HepG2 (cell line): ENCODE measurements around the gene NME1. TPM values are rescaled to one million over a fixed set of nuclear protein-coding genes. Genes with fewer than 3 reads are reported as not detected.
A peak's percentile ranks its signal among the peaks of the same experiment; 100 is the strongest.

ENCODE experiments used
- AGO2 ChIP-seq: fragments of 200-400 bp; formaldehyde crosslinking; optimal IDR thresholded peaks from 2 replicates; pipeline ENCODE3; 2017; ENCODE audit warnings: mild to moderate bottlenecking, low read depth, low read length, moderate library complexity
- HNRNPK ChIP-seq: fragments of 200-400 bp; formaldehyde crosslinking; IDR thresholded peaks from 2 replicates; pipeline ENCODE4 v1.6.1; 2018; ENCODE audit warnings: low read length, low read depth, moderate library complexity, mild to moderate bottlenecking; ENCODE audit not compliant: poor library complexity, severe bottlenecking
- MED13 ChIP-seq: sonication (generic); formaldehyde crosslinking; IDR thresholded peaks from 2 replicates; pipeline ENCODE4 v1.5.0; 2020; ENCODE audit warnings: missing genetic modification reagents
- MTA1 ChIP-seq: sonication (generic); formaldehyde crosslinking; IDR thresholded peaks from 2 replicates; pipeline ENCODE4 v1.4.0; 2020; ENCODE audit warnings: missing genetic modification reagents, mild to moderate bottlenecking, borderline replicate concordance
- RFX3 ChIP-seq: IDR thresholded peaks from 2 replicates; pipeline ENCODE4 v1.6.1; 2016; ENCODE audit warnings: missing biosample characterization, missing genetic modification reagents
- ZMYM3 ChIP-seq: sonication (generic); formaldehyde crosslinking; IDR thresholded peaks from 2 replicates; pipeline ENCODE4 v1.5.1; 2020; ENCODE audit warnings: mild to moderate bottlenecking, missing genetic modification reagents
- ZNF484 ChIP-seq: sonication (generic); formaldehyde crosslinking; IDR thresholded peaks from 2 replicates; pipeline ENCODE4 v1.5.1; 2020; ENCODE audit warnings: mild to moderate bottlenecking, low read depth, missing genetic modification reagents, borderline replicate concordance
- ZNF570 ChIP-seq: sonication (generic); formaldehyde crosslinking; IDR thresholded peaks from 2 replicates; pipeline ENCODE4 v1.4.0; 2020; ENCODE audit warnings: mild to moderate bottlenecking, missing genetic modification reagents, borderline replicate concordance
- ZNF678 ChIP-seq: sonication (generic); formaldehyde crosslinking; IDR thresholded peaks from 2 replicates; pipeline ENCODE4 v1.4.0; 2020; ENCODE audit warnings: mild to moderate bottlenecking, missing genetic modification reagents
- polyA plus RNA-seq, 8 experiments: library from polyadenylated mRNA; depleted of rRNA in 3 of 8; stranded (reverse) in 7 of 8; unstranded in 1 of 8; fragments of >200 nt; fragmentation: Illumina TruSeq in 4 of 8; extraction: Trizol in 4 of 8; gene quantifications; 2 replicates each; pipeline versions ENCODE4 v1.2.1 to v1.2.3, GENCODE V29; 2011 to 2016; ENCODE audit warnings: low read depth in 4 of 8, missing spikeins in 1 of 8, mixed read lengths in 1 of 8; ENCODE audit not compliant: insufficient read depth in 1 of 8
- total RNA-seq, 5 experiments: library from RNA; depleted of rRNA; stranded (reverse); fragments of >200 nt; fragmentation: Illumina TruSeq; extraction: Trizol; gene quantifications; 2 replicates each; pipeline ENCODE4 v1.2.3, GENCODE V29; 2016; ENCODE audit warnings: low read depth in 1 of 5
- TF ChIP-seq, protein P1 (sequence below): sonication (generic); formaldehyde crosslinking; IDR thresholded peaks from 2 replicates; pipeline ENCODE4 v1.5.1; 2020; ENCODE audit warnings: mild to moderate bottlenecking, missing genetic modification reagents
- TF ChIP-seq, protein P2 (sequence below): sonication (generic); formaldehyde crosslinking; IDR thresholded peaks from 2 replicates; pipeline ENCODE4 v1.9.0; 2021; ENCODE audit warnings: mild to moderate bottlenecking, missing genetic modification reagents
- TF ChIP-seq, protein P3 (sequence below): sonication (generic); formaldehyde crosslinking; IDR thresholded peaks from 2 replicates; pipeline ENCODE4 v1.5.0; 2020; ENCODE audit warnings: mild to moderate bottlenecking, missing genetic modification reagents, borderline replicate concordance
- TF ChIP-seq, protein P4 (sequence below): sonication (generic); formaldehyde crosslinking; IDR thresholded peaks from 2 replicates; pipeline ENCODE4 v1.4.0; 2020; ENCODE audit warnings: mild to moderate bottlenecking, missing genetic modification reagents

NME1 gene
- total and polyA plus RNA-seq, 2 of the 13 experiments (the other 11 are each of a cell fraction or from before 2014, with no cell fraction given) = 295 to 516 TPM

GRCh38 chr17:51166198-51166986, 13.0 kb downstream of the NME1 start, which contains the start of gene NME2 (continued):
- TF ChIP-seq, protein P1, sequence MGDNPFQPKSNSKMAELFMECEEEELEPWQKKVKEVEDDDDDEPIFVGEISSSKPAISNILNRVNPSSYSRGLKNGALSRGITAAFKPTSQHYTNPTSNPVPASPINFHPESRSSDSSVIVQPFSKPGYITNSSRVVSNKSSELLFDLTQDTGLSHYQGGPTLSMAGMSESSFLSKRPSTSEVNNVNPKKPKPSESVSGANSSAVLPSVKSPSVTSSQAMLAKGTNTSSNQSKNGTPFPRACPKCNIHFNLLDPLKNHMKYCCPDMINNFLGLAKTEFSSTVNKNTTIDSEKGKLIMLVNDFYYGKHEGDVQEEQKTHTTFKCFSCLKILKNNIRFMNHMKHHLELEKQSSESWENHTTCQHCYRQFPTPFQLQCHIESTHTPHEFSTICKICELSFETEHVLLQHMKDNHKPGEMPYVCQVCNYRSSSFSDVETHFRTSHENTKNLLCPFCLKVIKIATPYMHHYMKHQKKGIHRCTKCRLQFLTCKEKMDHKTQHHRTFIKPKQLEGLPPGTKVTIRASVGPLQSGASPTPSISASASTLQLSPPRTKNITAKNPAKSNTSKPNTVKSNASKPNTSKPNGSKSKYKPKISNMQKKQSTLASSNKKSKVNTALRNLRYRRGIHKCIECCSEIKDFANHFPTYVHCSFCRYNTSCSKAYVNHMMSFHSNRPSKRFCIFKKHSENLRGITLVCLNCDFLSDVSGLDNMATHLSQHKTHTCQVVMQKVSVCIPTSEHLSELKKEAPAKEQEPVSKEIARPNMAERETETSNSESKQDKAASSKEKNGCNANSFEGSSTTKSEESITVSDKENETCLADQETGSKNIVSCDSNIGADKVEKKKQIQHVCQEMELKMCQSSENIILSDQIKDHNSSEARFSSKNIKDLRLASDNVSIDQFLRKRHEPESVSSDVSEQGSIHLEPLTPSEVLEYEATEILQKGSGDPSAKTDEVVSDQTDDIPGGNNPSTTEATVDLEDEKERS (CRISPR knock-in tag) = 0 out of 2 replicates have a peak, but pooled peaks have one; percentile 33
- TF ChIP-seq AGO2 (peak; percentile 95), MTA1 (CRISPR knock-in tag) (peak; percentile 78; the same call in 1 of the 2 replicates), HNRNPK (peak; percentile 59), ZNF484 (CRISPR knock-in tag) (no peak), ZNF570 (CRISPR knock-in tag) (peak; percentile 80; the same call in 1 of the 2 replicates), RFX3 (no peak), ZMYM3 (CRISPR knock-in tag) (no peak), ZNF678 (CRISPR knock-in tag) (no peak), MED13 (CRISPR knock-in tag) (no peak; the same call in 1 of the 2 replicates)
- TF ChIP-seq, protein P2, sequence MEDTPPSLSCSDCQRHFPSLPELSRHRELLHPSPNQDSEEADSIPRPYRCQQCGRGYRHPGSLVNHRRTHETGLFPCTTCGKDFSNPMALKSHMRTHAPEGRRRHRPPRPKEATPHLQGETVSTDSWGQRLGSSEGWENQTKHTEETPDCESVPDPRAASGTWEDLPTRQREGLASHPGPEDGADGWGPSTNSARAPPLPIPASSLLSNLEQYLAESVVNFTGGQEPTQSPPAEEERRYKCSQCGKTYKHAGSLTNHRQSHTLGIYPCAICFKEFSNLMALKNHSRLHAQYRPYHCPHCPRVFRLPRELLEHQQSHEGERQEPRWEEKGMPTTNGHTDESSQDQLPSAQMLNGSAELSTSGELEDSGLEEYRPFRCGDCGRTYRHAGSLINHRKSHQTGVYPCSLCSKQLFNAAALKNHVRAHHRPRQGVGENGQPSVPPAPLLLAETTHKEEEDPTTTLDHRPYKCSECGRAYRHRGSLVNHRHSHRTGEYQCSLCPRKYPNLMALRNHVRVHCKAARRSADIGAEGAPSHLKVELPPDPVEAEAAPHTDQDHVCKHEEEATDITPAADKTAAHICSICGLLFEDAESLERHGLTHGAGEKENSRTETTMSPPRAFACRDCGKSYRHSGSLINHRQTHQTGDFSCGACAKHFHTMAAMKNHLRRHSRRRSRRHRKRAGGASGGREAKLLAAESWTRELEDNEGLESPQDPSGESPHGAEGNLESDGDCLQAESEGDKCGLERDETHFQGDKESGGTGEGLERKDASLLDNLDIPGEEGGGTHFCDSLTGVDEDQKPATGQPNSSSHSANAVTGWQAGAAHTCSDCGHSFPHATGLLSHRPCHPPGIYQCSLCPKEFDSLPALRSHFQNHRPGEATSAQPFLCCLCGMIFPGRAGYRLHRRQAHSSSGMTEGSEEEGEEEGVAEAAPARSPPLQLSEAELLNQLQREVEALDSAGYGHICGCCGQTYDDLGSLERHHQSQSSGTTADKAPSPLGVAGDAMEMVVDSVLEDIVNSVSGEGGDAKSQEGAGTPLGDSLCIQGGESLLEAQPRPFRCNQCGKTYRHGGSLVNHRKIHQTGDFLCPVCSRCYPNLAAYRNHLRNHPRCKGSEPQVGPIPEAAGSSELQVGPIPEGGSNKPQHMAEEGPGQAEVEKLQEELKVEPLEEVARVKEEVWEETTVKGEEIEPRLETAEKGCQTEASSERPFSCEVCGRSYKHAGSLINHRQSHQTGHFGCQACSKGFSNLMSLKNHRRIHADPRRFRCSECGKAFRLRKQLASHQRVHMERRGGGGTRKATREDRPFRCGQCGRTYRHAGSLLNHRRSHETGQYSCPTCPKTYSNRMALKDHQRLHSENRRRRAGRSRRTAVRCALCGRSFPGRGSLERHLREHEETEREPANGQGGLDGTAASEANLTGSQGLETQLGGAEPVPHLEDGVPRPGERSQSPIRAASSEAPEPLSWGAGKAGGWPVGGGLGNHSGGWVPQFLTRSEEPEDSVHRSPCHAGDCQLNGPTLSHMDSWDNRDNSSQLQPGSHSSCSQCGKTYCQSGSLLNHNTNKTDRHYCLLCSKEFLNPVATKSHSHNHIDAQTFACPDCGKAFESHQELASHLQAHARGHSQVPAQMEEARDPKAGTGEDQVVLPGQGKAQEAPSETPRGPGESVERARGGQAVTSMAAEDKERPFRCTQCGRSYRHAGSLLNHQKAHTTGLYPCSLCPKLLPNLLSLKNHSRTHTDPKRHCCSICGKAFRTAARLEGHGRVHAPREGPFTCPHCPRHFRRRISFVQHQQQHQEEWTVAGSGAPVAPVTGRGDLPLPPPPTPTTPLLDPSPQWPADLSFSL (CRISPR knock-in tag) = 0 out of 2 replicates have a peak, but pooled peaks have one; percentile 14
- TF ChIP-seq, protein P3, sequence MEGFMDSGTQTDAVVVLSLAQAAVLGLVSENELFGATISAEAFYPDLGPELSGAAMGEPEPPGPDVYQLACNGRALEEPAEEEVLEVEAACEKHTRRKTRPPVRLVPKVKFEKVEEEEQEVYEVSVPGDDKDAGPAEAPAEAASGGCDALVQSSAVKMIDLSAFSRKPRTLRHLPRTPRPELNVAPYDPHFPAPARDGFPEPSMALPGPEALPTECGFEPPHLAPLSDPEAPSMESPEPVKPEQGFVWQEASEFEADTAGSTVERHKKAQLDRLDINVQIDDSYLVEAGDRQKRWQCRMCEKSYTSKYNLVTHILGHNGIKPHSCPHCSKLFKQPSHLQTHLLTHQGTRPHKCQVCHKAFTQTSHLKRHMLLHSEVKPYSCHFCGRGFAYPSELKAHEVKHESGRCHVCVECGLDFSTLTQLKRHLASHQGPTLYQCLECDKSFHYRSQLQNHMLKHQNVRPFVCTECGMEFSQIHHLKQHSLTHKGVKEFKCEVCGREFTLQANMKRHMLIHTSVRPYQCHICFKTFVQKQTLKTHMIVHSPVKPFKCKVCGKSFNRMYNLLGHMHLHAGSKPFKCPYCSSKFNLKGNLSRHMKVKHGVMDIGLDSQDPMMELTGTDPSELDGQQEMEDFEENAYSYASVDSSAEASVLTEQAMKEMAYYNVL (CRISPR knock-in tag) = peak; percentile 47; the same call in 1 of the 2 replicates
- TF ChIP-seq, protein P4, sequence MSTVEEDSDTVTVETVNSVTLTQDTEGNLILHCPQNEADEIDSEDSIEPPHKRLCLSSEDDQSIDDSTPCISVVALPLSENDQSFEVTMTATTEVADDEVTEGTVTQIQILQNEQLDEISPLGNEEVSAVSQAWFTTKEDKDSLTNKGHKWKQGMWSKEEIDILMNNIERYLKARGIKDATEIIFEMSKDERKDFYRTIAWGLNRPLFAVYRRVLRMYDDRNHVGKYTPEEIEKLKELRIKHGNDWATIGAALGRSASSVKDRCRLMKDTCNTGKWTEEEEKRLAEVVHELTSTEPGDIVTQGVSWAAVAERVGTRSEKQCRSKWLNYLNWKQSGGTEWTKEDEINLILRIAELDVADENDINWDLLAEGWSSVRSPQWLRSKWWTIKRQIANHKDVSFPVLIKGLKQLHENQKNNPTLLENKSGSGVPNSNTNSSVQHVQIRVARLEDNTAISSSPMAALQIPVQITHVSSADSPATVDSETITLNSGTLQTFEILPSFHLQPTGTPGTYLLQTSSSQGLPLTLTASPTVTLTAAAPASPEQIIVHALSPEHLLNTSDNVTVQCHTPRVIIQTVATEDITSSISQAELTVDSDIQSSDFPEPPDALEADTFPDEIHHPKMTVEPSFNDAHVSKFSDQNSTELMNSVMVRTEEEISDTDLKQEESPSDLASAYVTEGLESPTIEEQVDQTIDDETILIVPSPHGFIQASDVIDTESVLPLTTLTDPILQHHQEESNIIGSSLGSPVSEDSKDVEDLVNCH (CRISPR knock-in tag) = no peak
